Pulmonary artery endothelial cell (primary cell): ENCODE measurements around the gene TANGO6. TPM values are rescaled to one million over a fixed set of nuclear protein-coding genes. Genes with fewer than 3 reads are reported as not detected.
"Not testable (repeated sequence)": the region's sequence is repeated elsewhere in the genome, so short reads cannot be mapped to it uniquely, and the experiment has no call there.

Experiments
- DNase-seq: peaks from one replicate; pipeline ENCODE4 v3.0.0-alpha.2; 2011; ENCODE audit warnings: low read depth, low spot score
- total RNA-seq: library from RNA; depleted of rRNA; stranded (reverse); fragments of >200 nt; gene quantifications from 2 replicates; pipeline ENCODE4 v1.2.3, GENCODE V29; 2014

The TANGO6 gene
- total RNA-seq, 1 donor from 2014 or later, result 20.9 TPM

GRCh38 chr16:68960910-68961309, 117.6 kb downstream of the TANGO6 start:
- DNase-seq, result no peak

- peak; percentile 64 for DNase-seq
These were observed 118.6 kb downstream of the TANGO6 start for GRCh38 chr16:68961778-68962402.

GRCh38 chr16:68969338-68969737, 126.0 kb downstream of the TANGO6 start:
- no peak for DNase-seq

GRCh38 chr16:68972013-68972412, 128.7 kb downstream of the TANGO6 start:
- DNase-seq, result no peak

GRCh38 chr16:68972720-68973119, 129.4 kb downstream of the TANGO6 start:
- peak; percentile 60 for DNase-seq

- no peak for DNase-seq
These were observed 130.3 kb downstream of the TANGO6 start for GRCh38 chr16:68973611-68974120.

GRCh38 chr16:68978303-68978954, 135.1 kb downstream of the TANGO6 start:
- DNase-seq, result no peak

- DNase-seq, result no peak
These were observed 137.5 kb downstream of the TANGO6 start for GRCh38 chr16:68980695-68981315.

- DNase-seq, result no peak
These were observed 138.6 kb downstream of the TANGO6 start for GRCh38 chr16:68981971-68982370.

GRCh38 chr16:68984467-68984866, 141.1 kb downstream of the TANGO6 start:
- no peak for DNase-seq

GRCh38 chr16:68985268-68985667, 141.9 kb downstream of the TANGO6 start:
- no peak for DNase-seq

GRCh38 chr16:68985855-68986254, 142.5 kb downstream of the TANGO6 start:
- DNase-seq, result no peak

- DNase-seq, result no peak
These were observed 144.6 kb downstream of the TANGO6 start for GRCh38 chr16:68987734-68988457.

GRCh38 chr16:68990172-68990845, 147.0 kb downstream of the TANGO6 start:
- not testable (repeated sequence) for DNase-seq

- no peak for DNase-seq
These were observed 147.7 kb downstream of the TANGO6 start for GRCh38 chr16:68991075-68991474.

GRCh38 chr16:68992521-68992920, 149.2 kb downstream of the TANGO6 start:
- peak; percentile 43 for DNase-seq

GRCh38 chr16:68993456-68993855, 150.1 kb downstream of the TANGO6 start:
- DNase-seq, result no peak

- peak; percentile 78 for DNase-seq
These were observed 150.6 kb downstream of the TANGO6 start for GRCh38 chr16:68993885-68994284.

- no peak for DNase-seq
These were observed 151.0 kb downstream of the TANGO6 start for GRCh38 chr16:68994324-68994723.

- DNase-seq, result no peak
These were observed 151.7 kb downstream of the TANGO6 start for GRCh38 chr16:68995011-68995504.

GRCh38 chr16:68997564-68997963, 154.2 kb downstream of the TANGO6 start:
- DNase-seq, result no peak
